ENCODE results near the gene TMCO4.
"Not testable (repeated sequence)": the region's sequence is repeated elsewhere in the genome, so short reads cannot be mapped to it uniquely, and the experiment has no call there.

The TMCO4 gene

DNA sequence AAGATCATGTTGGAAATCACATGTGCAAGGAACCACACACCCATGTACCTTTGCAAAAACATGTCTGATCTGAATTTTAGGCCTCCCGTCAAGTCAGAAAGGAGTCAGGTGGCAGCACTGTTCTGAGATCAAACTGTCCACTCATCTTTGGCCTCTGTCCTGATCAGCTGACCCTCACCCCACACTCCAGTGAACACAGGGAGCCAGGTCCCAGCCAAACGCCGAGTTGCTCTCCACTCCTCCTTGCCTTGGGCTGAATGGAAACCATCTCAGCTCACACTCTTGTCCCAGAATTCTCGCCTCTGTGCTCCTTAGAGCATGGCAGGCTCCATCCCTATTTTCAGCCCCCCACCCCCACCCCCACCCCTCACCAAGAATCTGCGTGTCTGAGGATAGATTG is 20.0 kb upstream of the TMCO4 start:
- Mint-ChIP-seq H3K4me1 (peaks cover 3% of the 10 kb centered on the region), H3K27ac (no peak overlapping the region), H3K27me3 (peaks cover 12% of the 10 kb centered on the region), H3K4me3 (no peak overlapping the region), H3K9me3 (no peaks in the 10 kb centered on the region), H3K36me3 (no peaks in the 10 kb centered on the region)
- CTCF ChIA-PET: no interaction called here
- DNase-seq: no peak

GRCh38 chr1:19818324-19818723 is 18.6 kb upstream of the TMCO4 start:
- Mint-ChIP-seq H3K36me3 (no peaks in the 10 kb centered on the region), H3K9me3 (no peaks in the 10 kb centered on the region), H3K27ac (no peak overlapping the region), H3K4me1 (no peaks in the 10 kb centered on the region), H3K4me3 (no peak overlapping the region), H3K27me3 (peaks cover 19% of the 10 kb centered on the region)
- CTCF ChIA-PET: no interaction called here
- no peak for DNase-seq

GRCh38 chr1:19817160-19817559 is 17.4 kb upstream of the TMCO4 start:
- CTCF ChIA-PET: interaction anchor here (1.0 to 1.2 kb wide), 2 partner anchors 44 to 55 kb away, joined by 3 read pairs; no protein-coding TSS in a partner anchor
- Mint-ChIP-seq H3K4me1 (no peaks in the 10 kb centered on the region), H3K27me3 (peaks cover 19% of the 10 kb centered on the region), H3K9me3 (no peaks in the 10 kb centered on the region), H3K36me3 (no peaks in the 10 kb centered on the region), H3K27ac (no peak overlapping the region), H3K4me3 (no peak overlapping the region)
- no peak for DNase-seq

DNA sequence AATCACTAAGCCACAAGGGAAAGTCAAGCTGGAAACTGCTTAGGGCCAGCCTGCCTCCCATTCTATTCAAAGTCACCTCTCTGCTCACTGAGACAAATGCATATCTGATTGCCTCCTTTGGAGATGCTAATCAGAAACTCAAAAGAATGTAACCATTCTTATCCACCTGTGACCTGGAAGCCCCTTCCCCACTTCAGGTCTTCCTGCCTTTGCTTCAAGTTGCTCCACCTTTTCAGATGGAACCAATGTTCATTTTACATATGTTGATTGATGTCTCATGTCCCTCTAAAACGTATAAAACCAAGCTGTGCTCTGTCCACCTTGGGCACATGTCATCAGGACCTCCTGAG is 17.0 kb upstream of the TMCO4 start:
- peaks cover 15% of the 10 kb centered on the region for H3K27me3 Mint-ChIP-seq
- not testable (repeated sequence) for H3K9me3 Mint-ChIP-seq, H3K27ac Mint-ChIP-seq, H3K4me1 Mint-ChIP-seq, H3K4me3 Mint-ChIP-seq, DNase-seq, H3K36me3 Mint-ChIP-seq
- CTCF ChIA-PET: interaction anchor here (1.0 to 1.2 kb wide), 2 partner anchors 45 to 55 kb away, joined by 3 read pairs; no protein-coding TSS in a partner anchor

DNA sequence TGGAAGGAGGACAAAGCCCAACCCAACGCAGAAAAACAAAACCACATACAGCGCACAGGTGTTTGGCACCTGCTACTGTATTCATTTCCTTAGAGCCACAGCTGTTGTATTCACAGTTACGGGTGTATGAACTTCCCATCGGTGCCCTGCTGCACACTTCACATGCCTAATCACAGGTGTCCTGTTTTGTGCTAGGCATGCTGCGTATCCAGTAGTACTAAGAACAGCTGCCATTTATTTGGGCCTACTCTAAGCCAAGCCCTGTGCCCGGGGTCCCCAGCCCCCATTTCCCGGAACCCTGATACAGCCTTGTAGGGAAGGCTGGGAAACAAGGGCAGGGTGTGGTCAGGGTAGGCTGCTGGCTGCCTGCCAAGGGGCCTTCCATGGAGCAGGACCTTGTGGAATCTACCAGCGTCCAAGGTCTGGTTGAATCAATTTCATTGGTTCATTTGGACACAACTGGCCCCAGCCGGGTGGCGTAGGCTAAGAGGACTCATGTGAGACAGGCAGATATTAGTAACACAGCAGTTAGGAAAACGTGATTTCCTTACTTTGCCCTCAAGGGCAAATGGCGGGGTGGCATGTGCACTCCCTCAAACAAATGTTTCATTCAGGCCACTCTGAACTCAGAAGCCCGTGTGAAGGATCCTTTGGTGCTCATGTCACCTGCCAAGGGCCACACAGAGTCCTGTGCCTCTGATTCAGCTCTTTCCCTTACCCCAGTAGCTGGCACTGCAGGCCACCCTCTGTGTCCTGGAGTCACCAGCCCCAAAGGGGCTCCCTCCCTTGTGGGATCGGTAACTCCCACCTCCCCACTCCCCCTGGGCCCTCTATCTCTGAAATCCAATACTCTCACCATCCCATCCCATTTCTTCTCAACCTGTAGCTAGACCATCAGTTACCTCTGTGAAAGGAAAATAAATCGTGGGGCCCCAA is 16.4 kb upstream of the TMCO4 start:
- Mint-ChIP-seq H3K36me3 (no peaks in the 10 kb centered on the region), H3K4me3 (no peak overlapping the region), H3K9me3 (no peaks in the 10 kb centered on the region), H3K27me3 (peaks cover 18% of the 10 kb centered on the region), H3K4me1 (no peaks in the 10 kb centered on the region), H3K27ac (no peak overlapping the region)
- CTCF ChIA-PET: interaction anchor here (1.0 to 1.2 kb wide), 2 partner anchors 45 to 54 kb away, joined by 3 read pairs; no protein-coding TSS in a partner anchor
- no peak for DNase-seq

- Mint-ChIP-seq H3K4me3 (no peak within 1 kb of the TSS), H3K9me3 (no peaks in the 10 kb centered on the region)
- CTCF ChIA-PET: no interaction called here
Measured at GRCh38 chr1:19814681-19815503, 15.2 kb upstream of the TMCO4 start, which contains the start of gene RNF186. TSS of gene RNF186 (minus strand) at chr1:19815283. CDS start at chr1:19815101, 182 bp downstream.

GRCh38 chr1:19814244-19814661 is 14.5 kb upstream of the TMCO4 start:
- no peak for DNase-seq
- H3K36me3 Mint-ChIP-seq: no peaks in the 10 kb centered on the region
- H3K4me1 Mint-ChIP-seq: no peaks in the 10 kb centered on the region
- H3K9me3 Mint-ChIP-seq: no peaks in the 10 kb centered on the region
- peaks cover 27% of the 10 kb centered on the region for H3K27me3 Mint-ChIP-seq
- H3K4me3 Mint-ChIP-seq: no peak overlapping the region
- no peak overlapping the region for H3K27ac Mint-ChIP-seq
- CTCF ChIA-PET: interaction anchor here (0.7 to 1.2 kb wide), 3 partner anchors 43 to 55 kb away, joined by 3 read pairs; no protein-coding TSS in a partner anchor

More at GRCh38 chr1:19814681-19815503, 15.2 kb upstream of the TMCO4 start, which contains the start of gene RNF186:
- Mint-ChIP-seq H3K4me1 (no peaks in the 10 kb centered on the region), H3K36me3 (no peaks in the 10 kb centered on the region), H3K27ac (no peak within 1 kb of the TSS), H3K27me3 (peaks cover 20% of the 10 kb centered on the region)
- DNase-seq: no peak

- Mint-ChIP-seq H3K27ac (no peak overlapping the region), H3K4me1 (no peaks in the 10 kb centered on the region), H3K9me3 (no peaks in the 10 kb centered on the region), H3K4me3 (no peak overlapping the region), H3K27me3 (peaks cover 31% of the 10 kb centered on the region), H3K36me3 (no peaks in the 10 kb centered on the region)
- CTCF ChIA-PET: interaction anchor here (0.7 to 1.2 kb wide), 4 partner anchors 15 to 54 kb away, joined by 3 read pairs; no protein-coding TSS in a partner anchor
- no peak for DNase-seq
Measured at GRCh38 chr1:19813643-19813960, 13.9 kb upstream of the TMCO4 start.

DNA sequence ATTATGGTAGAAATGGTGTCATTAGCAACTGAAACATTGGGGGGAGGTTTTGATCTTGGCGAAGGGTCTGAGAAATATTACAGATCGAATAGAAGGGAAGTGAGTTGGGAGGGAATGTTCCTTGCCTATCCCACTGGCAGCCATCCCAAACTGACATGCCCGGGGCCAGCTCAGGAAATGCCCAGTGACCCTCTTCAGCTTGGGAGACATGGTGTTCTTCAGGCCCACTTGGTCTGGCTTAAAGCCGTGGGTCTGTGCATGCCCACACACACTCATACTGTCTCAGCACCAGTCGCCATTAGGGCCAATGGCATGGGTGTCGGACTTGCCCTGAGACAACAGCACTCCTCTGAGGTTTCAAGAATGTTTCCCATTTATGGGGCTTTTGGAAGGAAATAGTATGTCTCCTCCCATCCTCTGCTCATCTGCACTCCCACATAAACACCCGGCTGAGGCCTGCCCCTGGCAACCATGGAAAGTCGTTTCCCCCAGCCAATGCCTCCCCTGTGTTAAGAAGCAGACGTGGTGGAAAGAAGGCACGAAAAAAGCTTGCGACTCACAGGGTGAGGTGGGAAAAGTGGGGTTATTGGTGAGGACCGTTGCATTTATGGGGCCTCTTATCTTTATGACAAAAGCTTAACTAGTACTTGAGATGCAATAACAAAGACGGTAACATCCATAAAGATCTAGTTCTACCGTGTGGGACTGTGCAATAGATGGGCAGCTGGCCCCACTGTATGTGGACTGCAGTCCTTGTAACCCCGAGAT is 13.3 kb upstream of the TMCO4 start:
- CTCF ChIA-PET: interaction anchor here (1.0 to 2.1 kb wide), 4 partner anchors 15 to 54 kb away, joined by 3 to 16 read pairs (median 3); no protein-coding TSS in a partner anchor
- H3K9me3 Mint-ChIP-seq: no peaks in the 10 kb centered on the region

GRCh38 chr1:19811206-19811851 is 11.6 kb upstream of the TMCO4 start:
- no peak overlapping the region for H3K4me3 Mint-ChIP-seq
- H3K4me1 Mint-ChIP-seq: no peaks in the 10 kb centered on the region
- peaks cover 34% of the 10 kb centered on the region for H3K27me3 Mint-ChIP-seq
- H3K36me3 Mint-ChIP-seq: no peaks in the 10 kb centered on the region
- H3K27ac Mint-ChIP-seq: no peak overlapping the region
- H3K9me3 Mint-ChIP-seq: no peaks in the 10 kb centered on the region
- peak; percentile 68 for DNase-seq
- CTCF ChIA-PET: interaction anchor here (0.5 to 2.1 kb wide), 5 partner anchors 49 to 149 kb away, joined by 4 to 16 read pairs (median 4); no protein-coding TSS in a partner anchor

More for the DNA sequence above, 13.3 kb upstream of the TMCO4 start:
- Mint-ChIP-seq H3K27me3 (peaks cover 35% of the 10 kb centered on the region), H3K36me3 (no peaks in the 10 kb centered on the region), H3K27ac (no peak overlapping the region), H3K4me3 (no peak overlapping the region), H3K4me1 (no peaks in the 10 kb centered on the region)
- no peak for DNase-seq

- Mint-ChIP-seq H3K9me3 (no peaks in the 10 kb centered on the region), H3K27ac (no peak overlapping the region), H3K4me3 (no peak overlapping the region), H3K36me3 (no peaks in the 10 kb centered on the region), H3K4me1 (no peaks in the 10 kb centered on the region), H3K27me3 (peaks cover 35% of the 10 kb centered on the region)
- CTCF ChIA-PET: interaction anchor here (1.7 to 4.1 kb wide), 2 partner anchors 18 to 48 kb away, joined by 3 to 17 read pairs; no protein-coding TSS in a partner anchor
- DNase-seq: no peak
Measured at GRCh38 chr1:19809044-19809750, 9.5 kb upstream of the TMCO4 start.

GRCh38 chr1:19808351-19808750 is 8.6 kb upstream of the TMCO4 start:
- H3K27me3 Mint-ChIP-seq: peaks cover 33% of the 10 kb centered on the region
- DNase-seq: no peak
- H3K4me3 Mint-ChIP-seq: no peak overlapping the region
- H3K9me3 Mint-ChIP-seq: no peaks in the 10 kb centered on the region
- no peaks in the 10 kb centered on the region for H3K36me3 Mint-ChIP-seq
- no peaks in the 10 kb centered on the region for H3K4me1 Mint-ChIP-seq
- H3K27ac Mint-ChIP-seq: no peak overlapping the region
- CTCF ChIA-PET: interaction anchor here (4.1 kb wide), 1 partner anchor 47 kb away, joined by 17 read pairs; no protein-coding TSS in a partner anchor

Measured in activated naive CD4-positive, alpha-beta T cell treated with anti-CD3 and anti-CD28 coated beads, Interleukin-2, amount 10 ng/mL, durations not matched to agents 7 days and 5 days (primary cell).